Measurements from ENCODE around the gene ACSL3.

GRCh38 chr2:222835143-222835822, 25.6 kb upstream of the ACSL3 start:
- TF ChIP-seq, protein P1, sequence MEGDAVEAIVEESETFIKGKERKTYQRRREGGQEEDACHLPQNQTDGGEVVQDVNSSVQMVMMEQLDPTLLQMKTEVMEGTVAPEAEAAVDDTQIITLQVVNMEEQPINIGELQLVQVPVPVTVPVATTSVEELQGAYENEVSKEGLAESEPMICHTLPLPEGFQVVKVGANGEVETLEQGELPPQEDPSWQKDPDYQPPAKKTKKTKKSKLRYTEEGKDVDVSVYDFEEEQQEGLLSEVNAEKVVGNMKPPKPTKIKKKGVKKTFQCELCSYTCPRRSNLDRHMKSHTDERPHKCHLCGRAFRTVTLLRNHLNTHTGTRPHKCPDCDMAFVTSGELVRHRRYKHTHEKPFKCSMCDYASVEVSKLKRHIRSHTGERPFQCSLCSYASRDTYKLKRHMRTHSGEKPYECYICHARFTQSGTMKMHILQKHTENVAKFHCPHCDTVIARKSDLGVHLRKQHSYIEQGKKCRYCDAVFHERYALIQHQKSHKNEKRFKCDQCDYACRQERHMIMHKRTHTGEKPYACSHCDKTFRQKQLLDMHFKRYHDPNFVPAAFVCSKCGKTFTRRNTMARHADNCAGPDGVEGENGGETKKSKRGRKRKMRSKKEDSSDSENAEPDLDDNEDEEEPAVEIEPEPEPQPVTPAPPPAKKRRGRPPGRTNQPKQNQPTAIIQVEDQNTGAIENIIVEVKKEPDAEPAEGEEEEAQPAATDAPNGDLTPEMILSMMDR (IDR thresholded peaks at IDR 0.05), result no peak
- no peak for TF ChIP-seq POLR2A (IDR thresholded peaks at IDR 0.05)
